ENCODE measurements around the gene ACTR8.

Gene ACTR8

GRCh38 chr3:53900666-53901331 lies 18.8 kb upstream of the ACTR8 start:
- no peak for DNase-seq (ENCODE audit: low spot score)
- H3K27ac ChIP-seq, result no peak overlapping the region
- no peak for TF ChIP-seq CTCF (IDR thresholded peaks at IDR 0.05)
- H3K4me3 ChIP-seq, result no peak overlapping the region

- no peak overlapping the region for H3K27ac ChIP-seq
- DNase-seq (ENCODE audit: low spot score), result no peak
- TF ChIP-seq CTCF (IDR thresholded peaks at IDR 0.05), result no peak
Measured at GRCh38 chr3:53899750-53900149, 17.8 kb upstream of the ACTR8 start.

GRCh38 chr3:53892286-53892637 lies 10.3 kb upstream of the ACTR8 start:
- H3K4me3 ChIP-seq, result peak overlapping the region; percentile 78
- TF ChIP-seq CTCF (IDR thresholded peaks at IDR 0.05), result no peak
- DNase-seq (ENCODE audit: low spot score), result no peak
- H3K27ac ChIP-seq, result peak overlapping the region; percentile 79 to 90

More at GRCh38 chr3:53899750-53900149, 17.8 kb upstream of the ACTR8 start:
- no peak overlapping the region for H3K4me3 ChIP-seq

GRCh38 chr3:53891497-53892285 lies 9.7 kb upstream of the ACTR8 start, which contains the start of gene SELENOK:
TSS of gene SELENOK (minus strand) at chr3:53891859.
- peak; percentile 100 for DNase-seq (ENCODE audit: low spot score)
- no peak for TF ChIP-seq CTCF (IDR thresholded peaks at IDR 0.05)
- Histone ChIP-seq H3K27ac (peak within 1 kb of the TSS; percentile 79 to 90), H3K4me3 (peak within 1 kb of the TSS; percentile 78)

GRCh38 chr3:53890726-53891475 lies 8.9 kb upstream of the ACTR8 start:
- peak; percentile 72 for DNase-seq (ENCODE audit: low spot score)
- no peak for TF ChIP-seq CTCF (IDR thresholded peaks at IDR 0.05)
- peak overlapping the region; percentile 78 for H3K4me3 ChIP-seq
- peak overlapping the region; percentile 79 to 90 for H3K27ac ChIP-seq

GRCh38 chr3:53888232-53888631 lies 6.3 kb upstream of the ACTR8 start:
- TF ChIP-seq CTCF (IDR thresholded peaks at IDR 0.05), result no peak
- no peak for DNase-seq (ENCODE audit: low spot score)
- no peak overlapping the region for H3K27ac ChIP-seq
- no peak overlapping the region for H3K4me3 ChIP-seq

All from coronary artery (tissue), 2 donors.